ENCODE data around the gene TMEM100.

The TMEM100 gene

DNA sequence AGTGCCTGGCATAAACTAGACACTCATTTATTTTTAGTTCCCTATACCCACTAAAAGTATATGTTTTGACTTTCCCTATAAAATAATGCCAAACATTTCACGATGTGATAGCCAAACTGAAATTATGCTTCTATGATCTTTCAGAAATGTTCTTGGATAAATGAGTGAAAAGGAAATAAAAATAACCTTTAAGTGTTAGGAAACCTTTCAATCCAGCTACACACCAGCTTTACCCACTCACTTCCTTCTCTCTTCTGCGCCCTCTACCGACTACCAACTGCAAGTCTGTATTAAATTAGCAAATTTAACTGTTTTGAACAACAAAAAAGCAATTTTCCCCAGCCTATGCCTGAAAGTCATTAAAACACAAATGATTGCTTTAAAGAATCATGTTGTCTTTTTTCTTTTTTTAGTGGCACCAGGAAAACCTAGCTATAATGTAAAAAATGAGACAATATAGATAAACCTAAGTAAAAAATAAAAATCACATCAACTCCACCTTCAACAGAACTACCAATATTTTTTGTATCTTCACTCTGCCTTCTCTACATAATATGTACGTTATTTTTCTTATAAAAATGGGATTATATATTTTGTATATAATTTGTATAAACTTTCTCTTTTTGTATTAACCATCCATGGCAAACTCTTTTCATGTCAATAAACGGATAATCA lies 13.2 kb upstream of the TMEM100 start:
- peak; percentile 41 to 64 for DNase-seq
- TF ChIP-seq POLR2A (IDR thresholded peaks at IDR 0.05; ENCODE audit: low read length) (no peak), GATA1 (IDR thresholded peaks at IDR 0.05; ENCODE audit: low read depth, low read length) (no peak)

- no peak for DNase-seq
- TF ChIP-seq GATA1 (IDR thresholded peaks at IDR 0.05; ENCODE audit: low read depth, low read length) (no peak), POLR2A (IDR thresholded peaks at IDR 0.05; ENCODE audit: low read length) (no peak)
These were observed 11.6 kb upstream of the TMEM100 start for GRCh38 chr17:55734128-55734781.

DNA sequence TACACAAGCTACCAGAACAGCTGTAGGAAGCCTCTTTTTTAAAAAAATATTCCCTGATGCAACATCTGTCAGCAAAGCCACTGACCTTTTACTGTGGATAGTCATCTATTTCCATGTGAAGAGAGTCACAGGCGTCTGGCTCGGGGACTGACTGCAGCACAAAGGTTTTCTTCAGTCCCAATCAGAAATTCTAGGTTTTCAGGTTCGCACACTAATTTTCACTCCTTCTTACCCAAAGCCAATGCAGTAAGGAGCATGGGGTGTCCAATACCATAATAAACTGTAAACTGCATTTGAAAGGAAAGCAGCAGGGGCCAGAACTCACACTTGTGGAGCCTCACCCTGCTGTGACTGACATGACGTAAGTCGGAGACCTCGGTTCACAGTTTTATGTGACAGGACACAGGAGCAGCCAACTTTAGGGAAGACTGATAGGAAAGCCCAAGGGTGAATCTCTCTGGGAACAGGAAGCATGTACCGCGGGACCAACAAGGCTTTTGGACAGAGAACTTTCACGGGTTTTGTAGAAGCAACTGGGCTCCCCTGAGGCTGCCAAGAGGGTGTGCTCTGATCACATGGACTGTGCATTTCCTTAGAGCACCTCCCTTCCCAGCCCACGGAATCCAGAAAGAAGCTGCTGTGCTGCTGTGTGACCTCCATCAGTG lies 9.1 kb upstream of the TMEM100 start:
- DNase-seq = no peak

GRCh38 chr17:55730808-55731207 lies 8.1 kb upstream of the TMEM100 start:
- no peak for TF ChIP-seq GATA1 (IDR thresholded peaks at IDR 0.05; ENCODE audit: low read depth, low read length)
- no peak for TF ChIP-seq POLR2A (IDR thresholded peaks at IDR 0.05; ENCODE audit: low read length)
- DNase-seq = no peak

More for the DNA sequence above, 9.1 kb upstream of the TMEM100 start:
- no peak for TF ChIP-seq GATA1 (IDR thresholded peaks at IDR 0.05; ENCODE audit: low read depth, low read length)
- no peak for TF ChIP-seq POLR2A (IDR thresholded peaks at IDR 0.05; ENCODE audit: low read length)

DNA sequence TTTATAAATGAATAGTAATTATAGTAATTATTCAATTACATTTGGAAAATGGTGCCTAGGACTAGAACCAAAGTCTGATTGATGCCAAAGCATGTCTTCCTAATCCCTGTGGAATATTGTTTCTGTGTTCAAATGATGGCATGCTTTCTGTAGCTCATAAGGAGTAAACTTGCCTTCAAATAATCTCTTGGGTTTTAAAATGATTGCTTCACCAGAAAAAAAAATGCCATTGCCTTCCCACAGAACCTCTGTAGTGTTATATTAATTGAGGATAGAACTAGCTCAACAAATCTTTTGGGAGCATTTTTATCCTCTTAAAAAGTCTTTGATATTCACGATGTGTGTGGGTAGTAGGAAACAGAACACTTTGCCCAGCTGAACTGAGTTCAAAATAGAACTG lies 7.7 kb upstream of the TMEM100 start:
- no peak for DNase-seq
- TF ChIP-seq POLR2A (IDR thresholded peaks at IDR 0.05; ENCODE audit: low read length) = no peak
- TF ChIP-seq GATA1 (IDR thresholded peaks at IDR 0.05; ENCODE audit: low read depth, low read length) = no peak

GRCh38 chr17:55729484-55729883 lies 6.8 kb upstream of the TMEM100 start:
- TF ChIP-seq POLR2A (IDR thresholded peaks at IDR 0.05; ENCODE audit: low read length) (no peak), GATA1 (IDR thresholded peaks at IDR 0.05; ENCODE audit: low read depth, low read length) (no peak)

DNA sequence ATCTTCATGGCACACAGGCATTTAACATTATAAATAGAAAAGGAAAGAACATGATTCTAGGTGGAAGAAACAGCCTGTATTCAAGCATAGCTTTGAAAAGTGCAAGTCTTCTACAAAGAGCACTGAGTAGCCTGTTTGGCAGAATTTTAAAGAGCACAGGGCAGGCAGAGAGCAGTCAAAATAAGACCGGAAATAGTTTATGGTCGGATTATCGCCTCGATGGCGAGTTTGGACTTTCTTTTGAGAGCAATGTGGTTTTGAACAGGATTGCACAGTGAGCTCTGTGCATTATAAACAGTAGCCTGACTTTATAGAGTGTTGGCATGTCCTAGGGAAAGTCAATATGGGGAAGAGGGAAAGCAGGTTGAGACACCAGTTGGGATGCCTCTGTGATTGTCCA lies 6.2 kb upstream of the TMEM100 start:
- TF ChIP-seq POLR2A (IDR thresholded peaks at IDR 0.05; ENCODE audit: low read length) (no peak), GATA1 (IDR thresholded peaks at IDR 0.05; ENCODE audit: low read depth, low read length) (no peak)
- DNase-seq = no peak

More at GRCh38 chr17:55729484-55729883, 6.8 kb upstream of the TMEM100 start:
- no peak for DNase-seq

DNA sequence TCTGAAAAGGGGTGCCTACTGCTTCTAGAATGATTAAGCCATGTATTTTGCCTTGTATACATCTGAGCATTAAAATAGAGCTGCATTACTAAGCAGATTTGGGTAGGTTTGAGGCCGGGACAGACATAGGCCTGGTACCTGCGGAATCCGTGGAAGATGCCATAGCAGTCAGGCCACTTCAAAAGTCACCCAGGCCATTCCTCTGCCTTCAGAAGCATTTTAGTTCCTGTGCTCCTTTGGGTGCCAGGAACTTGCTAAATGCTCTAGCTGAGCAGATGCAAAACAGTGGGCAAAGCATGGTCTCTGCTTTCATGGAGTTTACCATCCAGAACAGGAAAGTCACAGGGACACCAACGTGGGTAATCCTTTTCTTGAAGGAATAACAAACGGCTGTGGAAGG lies 5.7 kb upstream of the TMEM100 start:
- DNase-seq = no peak
- TF ChIP-seq GATA1 (IDR thresholded peaks at IDR 0.05; ENCODE audit: low read depth, low read length) (no peak), POLR2A (IDR thresholded peaks at IDR 0.05; ENCODE audit: low read length) (no peak)

- TF ChIP-seq GATA1 (IDR thresholded peaks at IDR 0.05; ENCODE audit: low read depth, low read length) = no peak
- TF ChIP-seq POLR2A (IDR thresholded peaks at IDR 0.05; ENCODE audit: low read length) = no peak
- DNase-seq = no peak
These were observed 5.3 kb upstream of the TMEM100 start for GRCh38 chr17:55727920-55728319.

- no peak for DNase-seq
- TF ChIP-seq GATA1 (IDR thresholded peaks at IDR 0.05; ENCODE audit: low read depth, low read length) (no peak), POLR2A (IDR thresholded peaks at IDR 0.05; ENCODE audit: low read length) (no peak)
These were observed 4.6 kb upstream of the TMEM100 start for GRCh38 chr17:55727275-55727674.

DNA sequence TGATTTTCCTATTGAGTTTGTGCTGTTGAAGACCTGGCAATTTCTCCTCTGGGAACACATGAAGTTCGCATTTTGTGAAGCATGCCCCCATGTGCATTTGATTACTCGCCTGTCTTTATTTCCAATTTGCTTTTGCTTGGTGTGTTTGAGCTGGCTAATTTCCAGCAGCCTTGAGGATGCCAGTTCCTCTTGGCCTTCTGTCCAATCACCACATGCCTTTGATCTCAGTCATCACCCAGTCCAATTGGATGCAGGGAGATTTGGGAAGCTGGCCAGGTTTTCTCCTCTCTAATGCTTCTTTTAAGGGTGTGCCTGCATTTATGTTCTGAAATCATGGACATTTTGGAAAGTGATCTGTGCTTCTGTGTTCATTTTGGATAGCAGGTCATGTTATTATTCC lies 3.8 kb upstream of the TMEM100 start:
- no peak for TF ChIP-seq GATA1 (IDR thresholded peaks at IDR 0.05; ENCODE audit: low read depth, low read length)
- no peak for TF ChIP-seq POLR2A (IDR thresholded peaks at IDR 0.05; ENCODE audit: low read length)
- no peak for DNase-seq

GRCh38 chr17:55723488-55723848 lies 804 bp upstream of the TMEM100 start:
- TF ChIP-seq GATA1 (IDR thresholded peaks at IDR 0.05; ENCODE audit: low read depth, low read length) (no peak), POLR2A (IDR thresholded peaks at IDR 0.05; ENCODE audit: low read length) (no peak)
- no peak for DNase-seq

GRCh38 chr17:55722016-55722736 lies 488 bp downstream of the TMEM100 start:
- no peak for TF ChIP-seq POLR2A (IDR thresholded peaks at IDR 0.05; ENCODE audit: low read length)
- TF ChIP-seq GATA1 (IDR thresholded peaks at IDR 0.05; ENCODE audit: low read depth, low read length) = no peak

More at GRCh38 chr17:55722016-55722736, 488 bp downstream of the TMEM100 start:
- no peak for DNase-seq

Data from erythroblast (primary cell).